Colonic mucosa (tissue), 4 donors: ENCODE results near the gene EEFSEC. TPM values are rescaled to one million over a fixed set of nuclear protein-coding genes. Genes with fewer than 3 reads are reported as not detected.

Source experiments
- DNase-seq: peaks from one replicate; pipeline ENCODE4 v3.0.0-alpha.2; 2020
- H3K27ac ChIP-seq: fragments of 200-600 bp; one replicate; pipeline ENCODE4 v1.8.0; 2021
- H3K27me3 ChIP-seq: fragments of 200-600 bp; one replicate; pipeline ENCODE4 v1.8.0; 2021
- H3K36me3 ChIP-seq: fragments of 200-600 bp; one replicate; pipeline ENCODE4 v1.8.0; 2021
- H3K4me1 ChIP-seq: fragments of 200-600 bp; one replicate; pipeline ENCODE4 v1.8.0; 2021; ENCODE audit warnings: mild to moderate bottlenecking
- H3K4me3 ChIP-seq: fragments of 200-600 bp; one replicate; pipeline ENCODE4 v1.8.0; 2021
- H3K9ac ChIP-seq, 2 donors: one replicate each; pipeline ENCODE4 v1.7.0; 2013; ENCODE audit warnings: control low read depth in 2 of 2, low read depth in 2 of 2, low read length in 2 of 2
- H3K9me3 ChIP-seq: fragments of 200-600 bp; one replicate; pipeline ENCODE4 v1.8.0; 2021
- CTCF ChIP-seq: fragments of 200-600 bp; IDR thresholded peaks from one replicate; pipeline ENCODE4 v1.8.0; 2022; ENCODE audit warnings: antibody characterized with exemption, mild to moderate bottlenecking
- intact Hi-C: fragments of 100-400 bp; cut with DNase I; formaldehyde crosslinking; loops from one replicate; pipeline ENCODE4 v1.14.1; 2022
- total RNA-seq, 2 donors: library from RNA; stranded (reverse); fragmentation: NEBNext Ultra II Directional in 1 of 2; extraction: Animal tissue kit (Norgen Biotek cat#: 25700) in 1 of 2; gene quantifications; one replicate each; pipeline ENCODE4 v1.2.1, GENCODE V29; 2021
- donor health status: healthy.
- donor health status: DM: no; HTN: no; CAD: no.
- donor health status: DM: no; HTN: no; CAD: no.

The EEFSEC gene
- total RNA-seq, 2 donors from 2014 or later: 8.6 to 16.6 TPM

- Histone ChIP-seq H3K27ac (no peak overlapping the region), H3K9me3 (no peaks in the 10 kb centered on the region), H3K4me1 (no peaks in the 10 kb centered on the region), H3K4me3 (no peak overlapping the region), H3K9ac (no peak overlapping the region), H3K36me3 (no peaks in the 10 kb centered on the region), H3K27me3 (no peaks in the 10 kb centered on the region)
- no peak for DNase-seq
- intact Hi-C loops: no loop called here
- no peak for TF ChIP-seq CTCF
Measured at GRCh38 chr3:128348075-128348474, 194.8 kb downstream of the EEFSEC start.

DNA sequence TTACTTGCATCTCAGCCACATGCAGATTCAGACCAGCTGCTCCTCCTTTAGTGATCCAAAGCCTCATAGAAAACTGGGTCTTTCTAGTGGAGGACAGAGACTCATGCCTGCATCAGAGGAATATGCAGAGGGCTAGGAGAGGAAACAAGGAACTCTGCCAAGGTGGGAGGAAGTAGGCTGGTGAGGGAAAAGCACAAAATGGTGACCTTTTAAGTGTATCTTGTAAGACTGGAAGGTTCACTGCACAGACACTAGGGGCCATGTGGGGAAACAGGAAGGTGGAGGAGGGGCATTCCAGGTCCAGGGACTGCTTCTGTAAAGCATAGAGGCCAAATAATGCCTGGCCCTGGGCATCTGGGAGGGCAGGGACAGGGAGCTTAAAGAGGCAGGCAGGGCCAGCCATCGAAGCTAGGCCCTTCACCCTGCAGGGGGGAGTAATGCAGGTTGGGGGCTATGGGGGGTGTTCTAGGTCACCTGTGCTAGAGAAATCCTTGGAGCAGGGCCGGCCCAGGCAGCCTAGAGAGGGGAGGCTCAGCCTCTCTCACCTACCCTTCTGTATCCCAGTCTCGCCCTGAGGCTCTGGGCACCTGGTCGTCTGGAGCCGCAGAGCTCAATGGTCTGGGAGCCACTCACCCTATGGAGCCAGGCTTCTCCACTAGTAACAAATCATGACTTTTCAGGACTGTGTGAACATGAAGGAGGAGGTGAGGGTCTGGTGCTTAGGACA lies 195.7 kb downstream of the EEFSEC start:
- Histone ChIP-seq H3K9me3 (no peaks in the 10 kb centered on the region), H3K4me3 (no peak overlapping the region), H3K9ac (no peak overlapping the region), H3K27me3 (no peaks in the 10 kb centered on the region), H3K27ac (no peak overlapping the region), H3K4me1 (no peaks in the 10 kb centered on the region), H3K36me3 (no peaks in the 10 kb centered on the region)
- intact Hi-C loops: no loop called here
- TF ChIP-seq CTCF: no peak
- DNase-seq: no peak

DNA sequence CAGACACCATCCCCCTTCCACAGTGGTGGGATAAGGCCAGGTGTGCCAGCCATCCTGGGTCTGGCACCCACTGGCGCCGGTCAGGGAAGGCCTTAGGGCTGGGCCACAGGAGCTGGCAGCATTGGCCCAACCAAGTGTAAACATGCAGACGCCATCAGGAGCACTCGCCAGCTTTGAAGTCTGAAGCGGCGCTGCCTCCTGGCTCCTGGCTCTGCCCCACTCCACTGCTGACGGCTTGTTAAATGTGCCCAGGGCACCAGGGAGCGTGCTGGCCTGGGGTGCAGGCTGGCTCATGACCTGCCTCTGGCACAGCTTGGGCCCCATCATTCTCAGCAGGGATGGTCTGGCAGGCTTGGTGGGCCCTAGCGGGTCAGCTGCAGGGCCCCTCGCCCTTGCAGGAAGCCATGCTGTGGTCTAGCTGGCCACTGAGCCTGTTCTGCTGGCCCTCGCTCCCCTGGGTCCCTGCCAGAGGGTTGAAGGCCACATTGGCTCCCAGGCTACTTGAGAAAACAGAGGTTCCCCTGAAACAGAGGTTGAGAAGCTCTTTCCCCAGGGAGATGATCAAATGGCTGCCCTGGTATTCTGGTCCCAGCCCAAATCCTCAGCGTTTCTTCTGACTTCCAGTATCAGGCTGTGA lies 196.8 kb downstream of the EEFSEC start:
- no peak overlapping the region for H3K27ac ChIP-seq
- no peaks in the 10 kb centered on the region for H3K4me1 ChIP-seq
- TF ChIP-seq CTCF: no peak
- H3K9ac ChIP-seq: peak overlapping the region in 1 of 2 donors; percentile 7
- no peak overlapping the region for H3K4me3 ChIP-seq
- no peak for DNase-seq
- no peaks in the 10 kb centered on the region for H3K36me3 ChIP-seq
- intact Hi-C loops: no loop called here
- H3K27me3 ChIP-seq: no peaks in the 10 kb centered on the region
- H3K9me3 ChIP-seq: no peaks in the 10 kb centered on the region

- TF ChIP-seq CTCF: no peak
- DNase-seq: no peak
- Histone ChIP-seq H3K36me3 (no peaks in the 10 kb centered on the region), H3K4me1 (no peaks in the 10 kb centered on the region), H3K9me3 (no peaks in the 10 kb centered on the region), H3K27me3 (no peaks in the 10 kb centered on the region), H3K4me3 (no peak overlapping the region), H3K9ac (no peak overlapping the region), H3K27ac (no peak overlapping the region)
- intact Hi-C loops: no loop called here
Measured at GRCh38 chr3:128351546-128351945, 198.3 kb downstream of the EEFSEC start.

- no peaks in the 10 kb centered on the region for H3K9me3 ChIP-seq
- no peaks in the 10 kb centered on the region for H3K4me1 ChIP-seq
- H3K36me3 ChIP-seq: no peaks in the 10 kb centered on the region
- H3K27me3 ChIP-seq: no peaks in the 10 kb centered on the region
- intact Hi-C loops: no loop called here
- no peak for DNase-seq
- no peak overlapping the region for H3K27ac ChIP-seq
- no peak for TF ChIP-seq CTCF
- no peak overlapping the region for H3K9ac ChIP-seq
- no peak overlapping the region for H3K4me3 ChIP-seq
Measured at GRCh38 chr3:128352326-128352725, 199.0 kb downstream of the EEFSEC start.
